ENCODE results near the gene RYR3.

The RYR3 gene

DNA sequence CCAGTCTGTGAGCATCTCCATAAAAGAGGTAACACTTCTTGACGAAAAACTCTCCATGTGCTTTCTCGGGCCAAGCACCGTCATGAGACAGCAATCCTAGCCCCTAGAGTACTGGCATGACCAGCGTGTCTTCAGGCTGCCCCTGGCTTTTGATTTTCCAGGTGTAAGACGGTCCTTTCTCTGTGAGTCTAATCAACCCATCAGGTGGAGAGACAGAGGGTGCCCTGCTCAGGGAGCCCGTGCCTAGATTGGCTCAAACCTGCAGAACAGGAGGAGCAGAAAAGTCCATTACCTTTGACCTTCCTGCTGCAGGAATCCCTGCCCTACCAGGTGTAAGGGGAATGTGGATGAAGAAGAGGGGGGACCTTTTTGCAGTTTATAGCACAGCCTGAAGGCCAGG, 548.1 kb downstream of the RYR3 start:
- in situ Hi-C loops (cut with MboI; ENCODE audit: low sequenced_read_pairs): no loop called here

GRCh38 chr15:33859992-33860545, 549.3 kb downstream of the RYR3 start:
- in situ Hi-C loops (cut with MboI; ENCODE audit: low sequenced_read_pairs): no loop called here

DNA sequence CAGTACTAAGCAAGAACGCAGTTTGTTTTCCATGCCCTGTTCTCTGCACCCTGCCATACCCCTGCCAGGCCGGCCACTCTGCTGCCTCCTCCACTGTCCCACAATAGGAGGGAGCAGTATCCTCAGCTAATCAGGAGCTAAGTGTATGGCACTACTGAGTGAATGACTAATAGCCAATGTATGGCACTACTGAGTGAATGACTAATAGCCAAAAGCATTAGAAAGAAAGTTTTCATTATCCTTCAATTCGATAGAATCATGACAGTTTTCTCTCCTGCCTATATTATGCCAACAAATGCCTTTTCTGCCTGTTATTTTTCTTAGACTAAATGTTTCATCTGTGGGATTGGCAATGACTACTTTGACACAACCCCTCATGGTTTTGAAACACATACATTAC, 550.0 kb downstream of the RYR3 start:
- in situ Hi-C loops (cut with MboI; ENCODE audit: low sequenced_read_pairs): no loop called here

DNA sequence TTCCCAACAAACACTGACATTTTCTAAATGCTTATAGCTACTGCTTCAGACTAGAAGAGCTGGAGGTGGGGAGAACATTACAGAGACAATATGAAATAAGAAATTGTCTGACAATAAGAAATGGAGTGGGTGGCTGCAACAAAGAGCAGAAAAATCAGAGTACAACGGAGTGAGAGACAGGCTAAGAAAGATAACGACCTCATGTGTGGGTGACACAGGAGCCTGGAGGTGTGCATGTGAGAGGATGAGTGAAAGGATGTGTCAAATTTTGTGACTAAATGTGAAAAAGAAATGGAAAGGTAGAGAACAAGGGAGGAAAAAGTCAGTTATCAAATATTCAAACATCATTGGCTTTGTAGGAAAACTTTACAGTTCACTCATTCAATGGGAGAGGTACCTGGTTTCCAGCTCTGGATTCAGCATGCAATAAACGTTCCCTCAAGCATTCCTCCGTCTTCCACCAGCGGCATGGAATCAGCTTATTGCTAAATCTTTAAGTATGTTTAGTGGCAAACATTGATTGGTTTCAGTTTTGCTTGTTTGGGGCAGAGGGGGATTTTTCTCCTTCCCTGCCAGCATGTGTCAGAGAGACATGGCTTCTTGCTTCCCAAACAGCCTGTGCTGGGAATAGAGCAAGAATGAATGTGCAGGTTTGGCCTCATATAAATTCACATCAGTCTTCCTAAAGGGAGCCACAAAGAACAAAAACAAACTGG, 553.8 kb downstream of the RYR3 start:
- in situ Hi-C loops (cut with MboI; ENCODE audit: low sequenced_read_pairs): no loop called here

DNA sequence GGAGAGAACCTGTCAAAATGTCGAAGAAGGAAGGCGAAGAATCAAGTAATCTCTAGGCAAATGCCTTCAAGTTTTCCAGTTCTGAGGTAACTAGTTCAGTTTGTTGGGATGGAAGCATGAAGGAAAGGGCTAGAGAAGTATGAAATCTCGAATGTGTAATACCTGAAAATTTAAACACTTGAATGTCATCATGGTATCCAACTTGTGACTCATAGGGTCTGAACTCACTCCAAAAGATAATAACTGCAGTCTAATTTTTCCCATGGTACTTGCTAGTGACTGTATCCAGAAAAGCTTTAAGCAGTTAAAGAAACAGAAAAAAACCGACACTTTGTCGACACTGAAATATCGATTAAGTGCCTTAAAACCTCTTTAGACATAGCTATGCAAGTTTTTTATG, 554.6 kb downstream of the RYR3 start:
- in situ Hi-C loops (cut with MboI; ENCODE audit: low sequenced_read_pairs): no loop called here

GRCh38 chr15:33866101-33866737, 555.5 kb downstream of the RYR3 start:
- in situ Hi-C loops (cut with MboI; ENCODE audit: low sequenced_read_pairs): no loop called here

GRCh38 chr15:33871980-33872379, 561.2 kb downstream of the RYR3 start:
- in situ Hi-C loops (cut with MboI; ENCODE audit: low sequenced_read_pairs): no loop called here

DNA sequence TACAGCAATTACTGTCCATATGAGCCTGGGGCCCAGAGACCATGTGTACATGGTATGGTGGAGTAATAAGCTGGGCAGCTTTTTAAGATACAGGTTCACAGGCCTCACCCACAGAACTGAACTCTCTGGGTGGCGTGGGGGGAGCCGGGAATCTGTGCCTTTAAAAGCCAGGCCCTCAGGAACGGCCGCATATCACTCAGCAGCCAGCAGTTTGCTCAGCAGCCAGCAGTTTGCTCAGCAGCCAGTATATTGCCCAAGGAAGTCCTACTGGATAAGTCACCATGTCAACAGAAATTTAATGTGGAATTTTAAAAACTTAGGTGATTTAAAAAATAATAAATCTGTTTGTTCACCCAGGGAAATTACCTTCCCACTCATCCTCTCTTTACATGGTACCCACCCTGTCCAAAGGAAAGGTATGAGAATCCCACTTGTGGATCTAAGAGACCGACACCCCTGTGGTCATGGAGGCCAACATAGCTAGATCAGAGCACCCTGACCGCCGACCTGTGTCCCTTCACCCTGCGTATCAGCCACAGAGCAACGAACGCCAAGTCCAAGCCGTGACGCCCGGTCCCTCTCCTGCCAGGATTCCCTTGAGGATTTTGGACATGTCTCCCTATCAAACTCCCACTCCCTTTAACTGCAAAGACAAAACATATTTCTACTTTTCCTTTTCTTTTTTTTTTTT, 561.8 kb downstream of the RYR3 start:
- in situ Hi-C loops (cut with MboI; ENCODE audit: low sequenced_read_pairs): no loop called here

DNA sequence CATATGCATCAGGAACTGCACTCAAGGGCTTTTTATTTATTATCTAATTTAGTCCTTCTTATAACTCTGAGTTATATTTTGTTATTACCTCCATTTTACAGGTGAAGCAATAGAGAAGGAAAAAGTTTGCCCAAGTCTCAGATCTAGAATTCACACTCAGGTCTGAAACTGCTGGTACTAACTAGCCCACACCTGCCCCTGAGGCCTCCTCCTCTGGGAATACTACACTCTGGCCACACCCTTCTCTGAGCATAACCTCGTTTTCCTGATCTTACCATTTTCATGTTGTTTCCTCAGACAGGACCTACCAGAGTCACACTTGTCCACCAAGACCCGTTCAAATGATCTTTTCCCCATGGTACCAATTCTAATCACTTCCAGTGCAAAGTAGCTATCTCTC, 563.4 kb downstream of the RYR3 start:
- in situ Hi-C loops (cut with MboI; ENCODE audit: low sequenced_read_pairs): no loop called here

DNA sequence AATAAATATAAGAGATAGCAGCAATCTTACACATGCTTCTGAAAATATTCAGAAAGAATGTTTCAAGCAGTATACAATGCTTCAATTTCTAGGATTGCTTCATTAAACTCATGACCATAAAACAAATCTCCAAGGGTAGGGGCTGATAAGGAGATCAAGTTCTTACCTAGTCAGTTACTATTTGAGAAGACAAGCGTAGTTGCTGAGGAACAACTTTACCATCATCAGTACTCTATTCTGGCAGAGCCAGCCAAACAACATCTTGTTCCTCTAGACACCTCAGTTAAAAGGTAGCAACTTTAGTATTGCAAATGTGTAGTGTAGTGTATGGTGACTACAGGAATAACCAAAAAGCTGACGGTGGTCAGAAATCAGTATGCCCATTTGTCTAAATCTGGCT, 572.2 kb downstream of the RYR3 start:
- in situ Hi-C loops (cut with MboI; ENCODE audit: low sequenced_read_pairs): no loop called here

DNA sequence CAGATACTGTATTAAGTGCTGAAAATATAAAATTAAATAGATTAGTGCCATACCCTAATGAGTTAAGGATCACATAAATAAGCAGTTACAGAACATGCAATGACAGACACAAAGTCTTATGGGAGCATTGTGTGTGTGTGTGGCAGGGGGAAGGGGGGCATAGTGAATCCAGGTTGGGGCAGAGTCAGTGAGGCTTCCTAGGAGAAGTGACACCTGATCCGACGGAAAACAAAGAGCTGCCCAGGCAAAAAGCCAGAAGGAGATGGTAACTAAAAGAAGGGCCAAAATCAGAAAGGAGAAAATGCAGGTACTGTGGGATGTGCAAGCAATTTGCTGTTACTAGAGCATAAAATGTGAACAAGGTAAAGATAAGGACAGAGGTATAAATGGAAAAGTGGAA, 577.4 kb downstream of the RYR3 start:
- in situ Hi-C loops (cut with MboI; ENCODE audit: low sequenced_read_pairs): no loop called here

- in situ Hi-C loops (cut with MboI; ENCODE audit: low sequenced_read_pairs): no loop called here
Measured at GRCh38 chr15:33894193-33894592, 583.4 kb downstream of the RYR3 start.

- in situ Hi-C loops (cut with MboI; ENCODE audit: low sequenced_read_pairs): no loop called here
Measured at GRCh38 chr15:33902043-33902442, 591.3 kb downstream of the RYR3 start.

DNA sequence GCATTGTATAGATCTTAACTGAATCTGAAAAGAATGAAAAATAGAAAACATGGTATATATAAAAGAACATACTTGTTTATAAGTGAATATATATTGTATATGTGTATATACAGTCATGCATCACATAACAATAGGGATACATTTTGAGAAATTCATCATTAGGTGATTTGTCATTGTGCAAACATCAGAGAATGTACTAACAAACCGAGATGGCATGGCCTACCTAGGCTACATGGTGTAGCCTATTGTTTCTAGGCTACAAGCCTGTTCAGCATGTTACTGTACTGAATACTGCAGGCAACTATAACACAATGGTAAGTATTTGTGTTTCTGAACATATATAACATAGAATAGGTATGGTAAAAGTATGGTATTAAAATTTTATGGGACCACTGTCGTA, 592.9 kb downstream of the RYR3 start:
- in situ Hi-C loops (cut with MboI; ENCODE audit: low sequenced_read_pairs): no loop called here

DNA sequence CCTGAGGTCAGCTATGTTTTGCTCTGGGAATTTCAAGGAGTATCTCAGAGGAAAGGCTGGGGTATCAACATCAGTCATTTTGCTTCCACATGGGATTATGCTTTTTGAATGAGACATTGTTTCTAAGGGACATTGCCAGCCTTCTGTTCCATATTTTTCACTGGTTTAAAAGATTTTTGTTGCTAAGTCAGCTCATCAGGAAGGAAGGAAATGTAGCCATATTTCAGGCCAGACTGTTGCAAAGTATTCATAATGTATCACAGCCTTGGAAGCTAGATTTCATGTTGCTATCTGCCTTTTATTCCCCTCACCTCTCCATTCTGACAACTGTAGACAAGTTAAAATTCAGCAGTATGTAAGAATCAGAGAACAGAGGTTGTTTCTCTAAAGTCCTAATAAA, 596.6 kb downstream of the RYR3 start:
- in situ Hi-C loops (cut with MboI; ENCODE audit: low sequenced_read_pairs): no loop called here

DNA sequence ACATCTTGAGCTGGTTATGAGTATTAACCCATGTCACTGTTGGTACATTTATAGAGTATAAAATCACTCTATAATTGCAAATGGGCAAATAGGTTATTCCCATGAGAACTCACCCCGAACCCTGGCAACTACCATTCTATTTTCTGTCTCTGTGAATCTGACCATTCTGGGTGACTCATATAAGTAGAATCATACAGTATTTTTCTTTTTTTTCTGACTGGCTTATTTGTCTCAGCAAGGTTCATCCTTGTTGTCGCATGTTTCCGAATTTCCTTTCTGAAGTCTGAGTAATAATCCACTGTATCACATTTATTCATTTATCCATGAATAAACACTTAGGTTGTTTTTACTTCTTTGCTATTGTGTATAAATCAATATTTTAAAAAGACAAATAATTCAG, 597.6 kb downstream of the RYR3 start:
- in situ Hi-C loops (cut with MboI; ENCODE audit: low sequenced_read_pairs): no loop called here

- in situ Hi-C loops (cut with MboI; ENCODE audit: low sequenced_read_pairs): no loop called here
Measured at GRCh38 chr15:33910741-33911140, 600.0 kb downstream of the RYR3 start.

DNA sequence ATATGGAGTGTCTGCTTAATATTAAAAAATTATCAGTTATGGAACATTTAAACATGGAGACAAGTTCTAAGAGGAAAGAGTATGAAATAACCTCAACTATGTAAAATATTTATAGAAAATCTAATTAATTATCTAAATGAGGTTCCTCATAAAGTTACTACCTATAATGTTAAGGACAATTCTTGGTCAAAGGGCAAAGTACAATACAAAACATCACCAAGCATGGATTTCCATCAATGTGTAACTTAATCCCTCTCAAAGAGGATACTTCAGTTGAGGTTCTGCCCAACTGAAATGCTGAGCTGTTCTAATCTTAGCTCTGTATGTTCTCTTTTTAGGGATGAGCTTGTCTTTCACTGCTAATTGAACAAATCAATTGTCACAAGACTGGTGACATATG, 601.6 kb downstream of the RYR3 start:
- in situ Hi-C loops (cut with MboI; ENCODE audit: low sequenced_read_pairs): no loop called here

DNA sequence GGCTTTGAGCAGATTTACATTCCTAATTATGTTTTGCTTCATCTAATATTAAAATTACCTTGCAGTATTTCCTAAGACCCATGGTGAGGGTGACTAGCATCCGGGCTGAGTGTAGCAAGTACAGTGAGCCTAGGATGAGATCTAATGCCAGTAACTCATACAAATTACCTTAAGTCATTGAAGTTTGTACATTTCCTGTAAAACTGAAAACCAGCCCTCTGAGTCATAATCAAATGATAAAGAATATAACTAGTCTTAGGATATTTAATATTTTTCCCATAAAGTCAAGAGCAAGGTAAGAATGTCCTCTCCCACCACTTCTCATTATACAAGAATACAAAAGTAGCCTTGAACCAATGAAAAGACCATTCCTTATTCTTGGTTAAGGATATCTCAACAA, 602.7 kb downstream of the RYR3 start:
- in situ Hi-C loops (cut with MboI; ENCODE audit: low sequenced_read_pairs): no loop called here

Measured in HL-60/S4 (cell line).